GM18507 (cell line): ENCODE measurements around the gene SH3BP5.
A peak's percentile ranks its signal among the peaks of the same experiment; 100 is the strongest.
"Not testable (repeated sequence)": the region's sequence is repeated elsewhere in the genome, so short reads cannot be mapped to it uniquely, and the experiment has no call there.

Experiments
- DNase-seq: peaks from one replicate; pipeline ENCODE4 v3.0.0; 2011; ENCODE audit warnings: low read depth; ENCODE audit not compliant: insufficient read length; ENCODE audit errors: extremely low spot score
- FAIRE-seq: peaks from 2 replicates; lab custom pipeline; 2011; peaks lifted over from hg19 to GRCh38; lab: Jason Lieb, UNC

SH3BP5 gene, protein sequence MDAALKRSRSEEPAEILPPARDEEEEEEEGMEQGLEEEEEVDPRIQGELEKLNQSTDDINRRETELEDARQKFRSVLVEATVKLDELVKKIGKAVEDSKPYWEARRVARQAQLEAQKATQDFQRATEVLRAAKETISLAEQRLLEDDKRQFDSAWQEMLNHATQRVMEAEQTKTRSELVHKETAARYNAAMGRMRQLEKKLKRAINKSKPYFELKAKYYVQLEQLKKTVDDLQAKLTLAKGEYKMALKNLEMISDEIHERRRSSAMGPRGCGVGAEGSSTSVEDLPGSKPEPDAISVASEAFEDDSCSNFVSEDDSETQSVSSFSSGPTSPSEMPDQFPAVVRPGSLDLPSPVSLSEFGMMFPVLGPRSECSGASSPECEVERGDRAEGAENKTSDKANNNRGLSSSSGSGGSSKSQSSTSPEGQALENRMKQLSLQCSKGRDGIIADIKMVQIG

DNA sequence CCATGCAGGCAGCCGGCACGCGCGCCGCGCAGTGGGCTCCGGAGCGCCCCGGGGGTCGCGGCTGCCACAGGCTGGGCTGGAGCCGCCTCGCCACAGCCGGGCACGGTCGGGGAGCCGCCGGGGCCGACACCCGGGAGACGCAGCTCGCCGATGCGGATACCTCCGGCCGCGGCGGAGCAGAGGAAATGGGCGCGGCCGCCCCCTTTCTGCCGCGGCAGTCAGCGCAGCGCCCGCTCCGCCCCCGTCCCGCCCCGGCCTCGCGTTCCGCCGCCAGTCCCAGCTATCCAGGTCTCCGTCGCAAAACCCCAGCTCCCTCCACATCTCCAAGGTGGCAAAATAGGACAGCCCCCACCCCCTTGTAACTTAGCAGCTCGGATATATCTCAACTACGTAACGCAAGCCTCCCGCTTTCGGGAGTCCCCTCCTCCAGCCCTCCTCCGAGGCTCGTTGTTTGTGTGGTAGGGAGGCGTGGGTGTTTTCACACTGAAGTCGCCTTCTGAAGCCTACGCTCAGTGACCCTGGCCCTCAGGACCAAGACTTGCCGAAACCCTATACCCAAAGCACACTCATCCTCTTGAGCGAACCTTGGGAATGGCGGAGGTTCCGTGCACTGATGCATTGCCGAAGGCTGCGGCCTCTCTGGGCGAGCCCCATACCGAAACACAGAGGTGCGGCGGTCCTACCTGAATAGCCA is at the start of gene SH3BP5:
Gene SH3BP5, minus strand, starts transcription at position 182 of the 694 bp plus-strand sequence. Its CDS starts 178 bp downstream, at position 4.
- peak; percentile 58 for FAIRE-seq
- peak; percentile 71 for DNase-seq

DNA sequence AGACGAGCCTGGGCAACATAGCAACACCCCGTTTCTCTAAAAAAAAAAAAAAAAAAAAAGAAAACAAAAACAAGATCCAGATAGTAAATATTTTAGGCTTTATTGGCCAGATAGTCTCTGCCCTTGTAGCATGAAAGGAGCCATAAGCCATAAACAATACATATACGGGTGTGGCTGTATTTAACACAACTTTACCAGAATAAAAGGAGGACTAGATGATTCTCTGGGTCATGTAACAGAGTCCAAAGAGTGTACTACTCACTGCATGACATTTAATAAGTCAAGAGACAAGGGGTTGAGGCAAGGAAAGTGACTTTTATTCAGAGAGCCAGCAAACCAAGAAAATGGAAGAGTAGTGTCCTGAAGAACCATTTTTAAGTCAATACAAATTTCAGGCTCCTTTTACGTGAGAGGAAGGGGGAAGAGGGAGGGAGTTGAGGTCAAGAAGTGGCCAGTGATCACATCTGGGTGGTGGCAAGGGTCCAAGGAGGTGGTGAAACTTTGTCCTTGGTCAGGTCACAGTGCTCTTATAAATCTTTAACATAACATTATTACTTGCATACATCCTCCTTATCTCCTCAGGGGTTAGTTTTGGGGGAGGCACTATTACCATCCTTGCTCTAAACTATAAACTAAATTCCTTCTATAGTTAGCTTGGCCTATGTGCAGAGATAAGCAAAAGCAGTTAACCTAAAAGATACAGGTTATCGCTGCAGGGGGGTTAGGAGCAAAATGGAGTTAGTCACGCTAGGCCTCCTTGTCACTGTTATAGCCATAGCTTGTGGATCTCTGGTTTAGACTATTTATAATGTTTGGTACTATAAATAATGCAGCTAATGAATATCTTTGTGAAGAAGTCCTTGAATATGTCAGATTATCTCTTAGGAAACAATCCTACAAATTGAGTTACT is 48.8 kb upstream of the SH3BP5 start:
- DNase-seq (no peak), FAIRE-seq (no peak)

GRCh38 chr3:15377961-15378791 is 45.8 kb upstream of the SH3BP5 start:
- FAIRE-seq: peak; percentile 98

GRCh38 chr3:15375461-15376000 is 43.1 kb upstream of the SH3BP5 start:
- FAIRE-seq (no peak), DNase-seq (no peak)

More at GRCh38 chr3:15377961-15378791, 45.8 kb upstream of the SH3BP5 start:
- DNase-seq: no peak

DNA sequence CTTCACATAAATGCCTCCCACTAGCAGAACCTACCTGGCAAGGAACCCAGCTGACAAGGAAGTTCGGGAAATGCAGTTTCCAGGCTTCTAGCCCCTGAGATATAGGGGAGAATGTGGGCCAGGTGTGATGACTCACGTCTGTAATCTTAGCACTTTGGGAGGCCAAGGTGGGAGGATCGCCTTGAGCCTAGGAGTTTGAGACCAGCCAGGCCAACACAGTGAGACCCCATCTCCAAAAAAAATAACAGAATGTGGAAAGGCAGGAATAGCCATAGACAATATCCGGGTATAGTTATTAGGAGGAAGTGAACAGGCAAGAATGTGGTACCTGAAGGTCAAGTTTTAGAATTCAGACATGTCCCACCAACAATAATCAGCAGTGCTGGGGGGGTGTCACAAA is 40.5 kb upstream of the SH3BP5 start:
- FAIRE-seq: no peak
- DNase-seq: no peak

DNA sequence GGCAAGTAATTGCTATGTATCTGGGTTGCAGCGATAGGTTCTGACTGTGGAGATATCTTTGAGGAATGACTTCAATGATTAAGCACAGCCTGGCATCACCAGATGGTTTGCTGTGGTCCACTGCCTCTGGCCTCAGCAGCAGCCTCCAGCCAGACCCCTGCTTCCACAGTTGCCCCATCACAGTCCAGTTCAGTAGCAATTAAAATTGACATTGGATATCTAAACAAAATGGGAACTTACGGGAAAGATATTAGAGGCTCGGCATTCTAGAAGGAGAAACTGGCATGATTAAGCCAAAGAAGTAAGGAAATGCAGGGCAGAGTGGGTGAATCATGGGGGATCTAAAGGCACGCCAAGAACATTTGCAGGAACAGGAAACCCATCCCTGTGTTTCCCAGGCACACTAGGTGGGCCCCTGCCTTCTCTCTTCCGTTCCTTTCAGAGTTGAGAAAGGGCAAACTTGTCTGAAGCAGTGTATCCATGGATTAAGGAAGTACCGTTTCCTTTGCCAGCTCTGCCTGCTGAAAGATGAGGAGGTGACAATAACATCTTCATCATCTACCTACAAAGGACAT is 36.3 kb upstream of the SH3BP5 start:
- no peak for DNase-seq

DNA sequence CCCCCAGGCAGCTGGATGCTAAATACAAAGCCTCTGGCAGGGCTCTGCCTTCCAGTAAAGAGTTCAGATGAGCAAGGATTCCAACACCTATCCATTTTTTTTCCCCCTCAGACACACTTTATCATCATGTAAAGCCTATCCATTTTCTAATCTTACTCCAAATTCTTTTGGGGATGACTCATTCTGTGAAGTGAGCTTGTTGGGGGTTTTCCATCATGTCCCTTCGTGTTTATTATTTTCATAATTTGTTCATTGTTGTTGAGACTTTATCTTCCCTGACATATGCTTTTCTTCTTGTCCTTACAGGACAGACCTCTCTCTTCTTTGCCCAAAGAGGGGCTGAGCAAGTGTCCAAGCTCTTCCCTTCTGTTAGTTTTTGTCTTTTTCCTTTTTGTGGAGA is 34.7 kb upstream of the SH3BP5 start:
- DNase-seq (no peak), FAIRE-seq (no peak)

More for the DNA sequence above, 36.3 kb upstream of the SH3BP5 start:
- FAIRE-seq: no peak

GRCh38 chr3:15364078-15364477 is 31.7 kb upstream of the SH3BP5 start:
- FAIRE-seq, DNase-seq: not testable (repeated sequence)

DNA sequence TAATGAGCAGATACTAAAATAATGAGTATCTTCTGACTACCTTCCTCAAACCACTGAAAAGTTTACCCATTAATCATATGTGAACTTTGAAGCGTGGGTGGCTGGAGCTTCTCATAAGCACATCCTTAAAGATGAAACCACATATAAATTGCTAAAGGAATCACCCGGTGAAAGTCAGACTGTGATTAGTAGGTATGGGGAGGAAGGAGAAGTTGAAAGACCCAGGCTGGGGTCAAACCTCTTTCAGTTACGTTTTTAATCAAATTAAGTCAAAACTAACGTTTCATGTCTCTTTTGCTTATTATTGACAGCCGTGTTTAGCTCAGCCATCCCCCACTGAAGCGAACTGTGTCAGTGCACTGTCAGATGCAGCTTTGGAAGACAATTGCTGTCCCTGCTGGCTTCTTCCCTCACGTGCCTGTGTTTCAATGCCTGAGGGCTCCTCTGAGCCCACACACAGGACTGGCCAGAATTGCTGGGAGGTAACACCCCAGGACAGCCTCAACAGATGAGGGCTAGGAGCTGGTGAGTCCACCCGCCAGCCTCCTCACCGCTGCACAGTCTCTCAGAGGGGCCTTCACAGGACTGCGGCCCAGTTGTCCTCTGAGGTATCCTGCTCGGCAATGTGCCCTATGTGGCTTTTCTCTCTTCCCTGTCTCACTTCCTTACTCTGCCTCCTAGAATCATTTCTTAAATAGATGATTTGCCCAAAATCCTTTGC is 29.3 kb upstream of the SH3BP5 start:
- FAIRE-seq: peak; percentile 98

DNA sequence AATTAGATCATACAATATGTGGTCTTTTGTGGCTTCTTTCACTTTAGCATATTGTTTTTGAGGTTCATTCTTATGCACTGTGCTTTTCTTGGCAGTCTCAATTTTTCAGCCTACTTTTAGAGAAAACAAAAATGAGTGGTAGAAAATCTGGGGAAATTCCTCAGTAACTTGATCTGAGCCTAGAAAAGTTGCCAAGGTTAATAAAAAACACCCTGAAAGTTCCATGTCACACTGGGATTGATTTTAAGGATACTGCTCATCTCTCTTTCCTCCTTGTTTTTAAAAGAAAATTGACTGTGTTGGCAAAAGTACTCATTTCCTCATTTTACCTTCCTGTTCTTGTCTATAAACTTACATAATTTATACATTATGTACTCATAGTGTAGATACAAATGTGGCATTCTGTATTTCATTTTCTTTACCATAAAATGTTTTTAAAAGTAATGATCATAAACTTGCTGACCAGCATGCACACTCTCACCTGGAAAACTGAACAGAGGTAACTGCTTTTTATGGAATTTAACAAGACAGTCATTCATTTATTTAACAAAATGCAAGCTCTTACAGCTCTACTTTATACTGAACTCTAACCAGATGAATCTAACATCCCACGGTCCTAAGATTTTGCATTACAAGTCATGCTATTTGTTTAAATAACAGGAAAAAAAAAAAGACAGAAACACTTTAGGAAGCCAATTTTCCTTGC is 28.6 kb upstream of the SH3BP5 start:
- DNase-seq: no peak
- peak; percentile 31 for FAIRE-seq

More for the DNA sequence above, 29.3 kb upstream of the SH3BP5 start:
- peak; percentile 54 for DNase-seq

GRCh38 chr3:15359677-15360397 is 27.5 kb upstream of the SH3BP5 start:
- DNase-seq: no peak
- no peak for FAIRE-seq

DNA sequence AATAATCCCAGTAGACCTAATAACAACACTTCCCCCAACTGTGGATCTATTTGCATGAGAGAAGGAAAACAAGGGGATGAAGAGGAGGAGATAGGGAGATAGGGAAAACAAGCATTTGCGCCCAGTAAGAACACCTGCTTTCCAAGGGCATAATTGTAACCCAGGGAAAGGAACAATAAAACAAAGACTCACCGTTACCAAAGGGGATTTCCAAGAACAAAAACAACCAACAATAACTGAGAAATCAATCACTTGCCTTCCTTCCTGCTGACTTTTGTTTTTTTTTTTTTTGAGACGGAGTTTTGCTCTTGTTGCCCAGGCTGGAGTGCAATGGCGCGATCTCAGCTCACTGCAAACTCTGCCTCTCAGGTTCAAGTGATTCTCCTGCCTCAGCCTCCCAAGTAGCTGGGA is 24.3 kb upstream of the SH3BP5 start:
- FAIRE-seq: peak; percentile 35
- not testable (repeated sequence) for DNase-seq

DNA sequence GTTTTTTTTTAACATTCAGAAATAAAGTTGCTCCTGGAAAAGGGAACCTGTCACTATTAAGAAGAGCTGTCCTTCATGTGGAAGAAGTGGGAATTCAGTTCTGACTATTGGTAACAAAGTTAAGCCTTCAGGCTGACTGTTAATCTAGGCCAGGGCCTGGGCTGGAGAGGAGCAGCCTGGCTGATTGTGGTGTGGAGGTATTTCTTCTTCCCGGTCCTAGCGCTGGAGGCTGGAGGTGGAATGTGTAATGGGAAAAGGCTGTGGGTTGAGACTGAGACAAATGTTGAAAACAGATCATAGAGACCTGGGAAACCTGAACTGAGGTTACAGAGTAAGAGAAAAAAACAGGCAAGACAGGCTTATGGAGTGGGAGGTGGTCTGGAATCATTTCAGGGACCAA is 23.8 kb upstream of the SH3BP5 start:
- no peak for DNase-seq
- no peak for FAIRE-seq

DNA sequence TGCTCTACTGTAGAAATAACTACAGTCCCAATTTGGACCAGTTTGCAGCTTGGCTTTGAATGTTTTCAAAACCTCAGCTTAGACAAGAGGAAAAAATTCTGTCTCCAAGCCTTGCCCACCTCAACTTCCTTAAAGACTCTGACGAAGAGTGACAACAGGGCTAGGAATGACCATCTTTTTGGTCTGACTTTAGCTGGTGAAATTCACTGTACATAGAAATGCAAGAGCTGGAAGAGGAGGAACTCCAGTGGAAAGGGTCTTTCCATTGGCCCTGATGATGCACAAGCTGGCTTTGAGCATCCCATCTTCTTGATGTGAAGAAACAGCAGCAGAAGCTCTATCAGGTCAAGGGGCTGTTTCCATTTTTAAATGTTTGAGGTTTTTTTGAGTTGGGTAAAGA is 22.7 kb upstream of the SH3BP5 start:
- DNase-seq: no peak
- no peak for FAIRE-seq

DNA sequence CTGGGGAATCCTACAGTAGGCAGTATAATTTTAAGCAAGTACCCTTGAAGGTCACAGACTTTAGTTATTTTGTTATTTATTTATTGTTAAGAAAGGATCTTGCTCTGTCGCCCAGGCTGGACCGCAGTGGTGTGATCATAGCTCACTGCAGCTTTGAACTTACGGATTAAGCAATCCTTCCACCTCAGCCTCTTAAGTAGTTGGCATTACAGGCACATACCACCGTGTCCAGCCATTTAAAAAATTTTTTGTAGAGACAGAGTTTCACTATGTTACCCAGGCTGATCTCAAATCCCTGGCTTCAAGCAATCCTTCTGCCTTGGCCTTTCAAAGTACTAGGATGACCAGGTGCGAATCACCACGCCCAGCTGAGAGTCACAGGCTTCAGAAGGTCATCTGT is 22.1 kb upstream of the SH3BP5 start:
- no peak for DNase-seq
- no peak for FAIRE-seq

- no peak for DNase-seq
- FAIRE-seq: no peak
Observed at GRCh38 chr3:15350141-15350540, 17.8 kb upstream of the SH3BP5 start.
